Endothelial cell of umbilical vein (primary cell): ENCODE results near the gene EXOSC9. TPM values are rescaled to one million over a fixed set of nuclear protein-coding genes. Genes with fewer than 3 reads are reported as not detected.

Experiments used
- BruUV-seq: library from RNA; stranded (reverse); fragments of 400-500 nt; replicated peaks from 2 replicates; lab custom pipeline; 2021; lab: Mats Ljungman, UMichigan
- CTCF ChIA-PET: fragments of 300-600, 350-600 bp; sonication (Branson Sonifier 250); formaldehyde crosslinking; loops from one replicate; lab custom pipeline; 2021; ENCODE audit warnings: antibody characterized with exemption, inconsistent platforms; lab: Charles Lee
- POLR2A ChIA-PET: fragments of 300-600, 350-600 bp; sonication (Branson Sonifier 250); formaldehyde crosslinking; loops from one replicate; lab custom pipeline; 2021; ENCODE audit warnings: antibody characterized with exemption, inconsistent platforms; lab: Charles Lee
- DNase-seq: peaks from one replicate; pipeline ENCODE4 v3.0.0-alpha.2; 2011; ENCODE audit warnings: low read depth, low spot score
- FAIRE-seq: peaks from 2 replicates; lab custom pipeline; 2011; peaks lifted over from hg19 to GRCh38; lab: Jason Lieb, UNC
- H2AFZ ChIP-seq: 2 replicates; pipeline ENCODE4 v1.6.0; 2012; ENCODE audit warnings: low read depth, low read length, control low read depth, inconsistent platforms
- H3K27ac ChIP-seq: 2 replicates; pipeline ENCODE4 v1.5.1; 2011; ENCODE audit warnings: low read depth, mild to moderate bottlenecking, control low read depth, low read length, moderate library complexity; ENCODE audit not compliant: insufficient read depth
- H3K27me3 ChIP-seq, 2 experiments: 2 replicates each; pipeline versions ENCODE4 v1.6.0 to v1.6.1; 2011; ENCODE audit warnings: low read length in 2 of 2, mixed read lengths in 1 of 2; ENCODE audit not compliant: control insufficient read depth in 2 of 2, insufficient read depth in 2 of 2
- H3K36me3 ChIP-seq, 2 experiments: 2 replicates in 1 of 2; 3 replicates in 1 of 2; pipeline ENCODE4 v1.5.1; 2011; ENCODE audit warnings: low read length in 2 of 2, mild to moderate bottlenecking in 1 of 2, moderate library complexity in 1 of 2; ENCODE audit not compliant: control insufficient read depth in 2 of 2, insufficient read depth in 2 of 2; ENCODE audit errors: extremely low read depth in 1 of 2
- H3K4me1 ChIP-seq: 3 replicates; pipeline ENCODE4 v1.5.1; 2011; ENCODE audit warnings: mild to moderate bottlenecking, low read length; ENCODE audit not compliant: control insufficient read depth, insufficient read depth; ENCODE audit errors: extremely low read depth
- H3K4me2 ChIP-seq: 2 replicates; pipeline ENCODE4 v1.6.1; 2011; ENCODE audit warnings: low read length, control low read depth, mixed read lengths; ENCODE audit not compliant: insufficient read depth
- H3K4me3 ChIP-seq, 3 experiments: fragments of 200-600 bp in 1 of 3; sonication (generic), shearing (Covaris generic) in 1 of 3; replicated peaks in 1 of 3; 2 replicates each; pipeline ENCODE4 v1.5.1; 2011 to 2016; ENCODE audit warnings: control low read depth in 3 of 3, low read length in 3 of 3, mild to moderate bottlenecking in 2 of 3, inconsistent platforms in 1 of 3, low read depth in 1 of 3, moderate library complexity in 1 of 3; ENCODE audit not compliant: insufficient read depth in 1 of 3
- H3K79me2 ChIP-seq: 2 replicates; pipeline ENCODE4 v1.6.0; 2012; ENCODE audit warnings: low read length, inconsistent platforms; ENCODE audit not compliant: control insufficient read depth, insufficient read depth
- H3K9ac ChIP-seq: replicated peaks from 2 replicates; pipeline ENCODE3; 2011; ENCODE audit warnings: low read length, control low read depth; ENCODE audit not compliant: insufficient read depth; ENCODE audit errors: extremely low read depth
- H3K9me1 ChIP-seq: replicated peaks from 3 replicates; pipeline ENCODE4 v1.6.0; 2011; ENCODE audit warnings: mild to moderate bottlenecking, low read length; ENCODE audit not compliant: control insufficient read depth, insufficient read depth; ENCODE audit errors: extremely low read depth
- H3K9me3 ChIP-seq: replicated peaks from 2 replicates; pipeline ENCODE4 v1.5.1; 2012; ENCODE audit warnings: low read length, inconsistent platforms; ENCODE audit not compliant: control insufficient read depth, insufficient read depth
- H4K20me1 ChIP-seq: replicated peaks from 2 replicates; pipeline ENCODE3; 2011; ENCODE audit warnings: mild to moderate bottlenecking, low read length; ENCODE audit not compliant: control insufficient read depth, insufficient read depth; ENCODE audit errors: extremely low read depth
- EZH2 ChIP-seq: IDR thresholded peaks from 2 replicates; pipeline ENCODE4 v1.6.1; 2012; ENCODE audit warnings: borderline replicate concordance, low read depth, mild to moderate bottlenecking, moderate library complexity, low read length, inconsistent platforms; ENCODE audit not compliant: severe bottlenecking
- FOS ChIP-seq: IDR thresholded peaks from 2 replicates; pipeline ENCODE4 v1.6.1; 2011; ENCODE audit warnings: mild to moderate bottlenecking, low read length, moderate library complexity, borderline replicate concordance; ENCODE audit not compliant: insufficient read depth
- GATA2 ChIP-seq: IDR thresholded peaks from 2 replicates; pipeline ENCODE4 v1.7.0; 2011; ENCODE audit warnings: low read depth, mild to moderate bottlenecking, moderate library complexity, mixed read lengths, low read length; ENCODE audit not compliant: insufficient read length, insufficient read depth
- JUN ChIP-seq: IDR thresholded peaks from 2 replicates; pipeline ENCODE4 v1.6.1; 2011; ENCODE audit warnings: borderline replicate concordance, low read depth; ENCODE audit not compliant: insufficient read length, insufficient read depth
- MYC ChIP-seq: IDR thresholded peaks from one replicate; pipeline ENCODE4 v1.6.1; 2011; ENCODE audit warnings: mild to moderate bottlenecking, low read depth, low read length
- POLR2A ChIP-seq: IDR thresholded peaks from 2 replicates; pipeline ENCODE4 v1.6.1; 2012; ENCODE audit warnings: low read depth, mild to moderate bottlenecking, control low read depth, low read length
- POLR2AphosphoS5 ChIP-seq: IDR thresholded peaks from 2 replicates; pipeline ENCODE4 v1.6.1; 2012; ENCODE audit warnings: low read depth, mild to moderate bottlenecking, control low read depth, low read length, moderate library complexity; ENCODE audit not compliant: insufficient read depth
- dilution Hi-C: fragments of 300-500 bp; cut with MboI; formaldehyde crosslinking; loops from one replicate; pipeline ENCODE4 v1.15.0; 2019; ENCODE audit warnings: low sequenced_read_pairs; ENCODE audit not compliant: extremely low pct_ligation_motif_present
- intact Hi-C: fragments of 100-400 bp; cut with micrococcal nuclease; formaldehyde crosslinking; loops from one replicate; pipeline ENCODE4 v1.10.0; 2022
- polyA plus RNA-seq, 4 experiments: library from polyadenylated mRNA; depleted of rRNA in 3 of 4; stranded (reverse) in 3 of 4; unstranded in 1 of 4; fragments of >200 nt; gene quantifications; 2 replicates each; pipeline versions ENCODE4 v1.2.1 to v1.2.3, GENCODE V29; 2011 to 2012; ENCODE audit warnings: missing spikeins in 1 of 4
- total RNA-seq: library from RNA; stranded (reverse); gene quantifications from 2 replicates; pipeline ENCODE4 v1.2.3, GENCODE V29; 2021
- TF ChIP-seq, protein P1 (sequence below): IDR thresholded peaks from 2 replicates; pipeline ENCODE4 v1.6.1; 2011; ENCODE audit not compliant: insufficient read depth, insufficient read length
- TF ChIP-seq, protein P2 (sequence below), 2 donors: IDR thresholded peaks; 1 replicate in 1 of 2; 2 replicates in 1 of 2; pipeline ENCODE4 v1.5.1; 2011; ENCODE audit warnings: low read length in 2 of 2, mild to moderate bottlenecking in 2 of 2, moderate library complexity in 2 of 2, control low read depth in 1 of 2, inconsistent platforms in 1 of 2, low read depth in 1 of 2; ENCODE audit not compliant: insufficient read depth in 1 of 2; ENCODE audit errors: extremely low read depth in 1 of 2

The EXOSC9 gene
- total and polyA plus RNA-seq, 2 donors (not counting 3 experiments of a cell fraction or from before 2014, with no cell fraction given), result 19.0 to 46.3 TPM

- peaks cover 2% of the 10 kb centered on the region for H4K20me1 ChIP-seq
- H3K4me1 ChIP-seq, result no peaks in the 10 kb centered on the region
- POLR2A ChIA-PET, result no interaction called here
- no peak overlapping the region for H3K9ac ChIP-seq
- peaks cover 5% of the 10 kb centered on the region for H3K79me2 ChIP-seq
- no TSS peak for BruUV-seq
- H3K36me3 ChIP-seq, result peaks cover 0 to 28% of the 10 kb centered on the region in 2 experiments
- FAIRE-seq, result no peak
- no peaks in the 10 kb centered on the region for H3K9me3 ChIP-seq
- CTCF ChIA-PET, result interaction anchor here (1.4 to 1.5 kb wide), 2 partner anchors 8 to 11 kb away, joined by 4 read pairs; no protein-coding TSS in a partner anchor
- no peak overlapping the region for H2AFZ ChIP-seq
- no peak overlapping the region for H3K27ac ChIP-seq
- H3K9me1 ChIP-seq, result no peaks in the 10 kb centered on the region
- TF ChIP-seq POLR2A (no peak), MYC (no peak), EZH2 (no peak), POLR2AphosphoS5 (no peak), FOS (no peak), GATA2 (no peak), JUN (no peak)
- TF ChIP-seq, protein P1, sequence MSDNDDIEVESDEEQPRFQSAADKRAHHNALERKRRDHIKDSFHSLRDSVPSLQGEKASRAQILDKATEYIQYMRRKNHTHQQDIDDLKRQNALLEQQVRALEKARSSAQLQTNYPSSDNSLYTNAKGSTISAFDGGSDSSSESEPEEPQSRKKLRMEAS, result no peak
- TF ChIP-seq, protein P2, sequence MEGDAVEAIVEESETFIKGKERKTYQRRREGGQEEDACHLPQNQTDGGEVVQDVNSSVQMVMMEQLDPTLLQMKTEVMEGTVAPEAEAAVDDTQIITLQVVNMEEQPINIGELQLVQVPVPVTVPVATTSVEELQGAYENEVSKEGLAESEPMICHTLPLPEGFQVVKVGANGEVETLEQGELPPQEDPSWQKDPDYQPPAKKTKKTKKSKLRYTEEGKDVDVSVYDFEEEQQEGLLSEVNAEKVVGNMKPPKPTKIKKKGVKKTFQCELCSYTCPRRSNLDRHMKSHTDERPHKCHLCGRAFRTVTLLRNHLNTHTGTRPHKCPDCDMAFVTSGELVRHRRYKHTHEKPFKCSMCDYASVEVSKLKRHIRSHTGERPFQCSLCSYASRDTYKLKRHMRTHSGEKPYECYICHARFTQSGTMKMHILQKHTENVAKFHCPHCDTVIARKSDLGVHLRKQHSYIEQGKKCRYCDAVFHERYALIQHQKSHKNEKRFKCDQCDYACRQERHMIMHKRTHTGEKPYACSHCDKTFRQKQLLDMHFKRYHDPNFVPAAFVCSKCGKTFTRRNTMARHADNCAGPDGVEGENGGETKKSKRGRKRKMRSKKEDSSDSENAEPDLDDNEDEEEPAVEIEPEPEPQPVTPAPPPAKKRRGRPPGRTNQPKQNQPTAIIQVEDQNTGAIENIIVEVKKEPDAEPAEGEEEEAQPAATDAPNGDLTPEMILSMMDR (IDR thresholded peaks at IDR 0.05; ENCODE audit: extremely low read depth in 1 of 2, insufficient read depth in 1 of 2, low read depth in 1 of 2, low read length in 2 of 2), result no peak
- no peaks in the 10 kb centered on the region for H3K27me3 ChIP-seq
- intact Hi-C loops (no loop called here), dilution Hi-C loops (no loop called here)
- no peak for DNase-seq
- no peak overlapping the region for H3K4me2 ChIP-seq
- H3K4me3 ChIP-seq, result no peak overlapping the region
These were observed 10.0 kb downstream of the EXOSC9 start for GRCh38 chr4:121811122-121811521.
